ENCODE measurements around the gene DUOXA1.
"Not testable (repeated sequence)": the region's sequence is repeated elsewhere in the genome, so short reads cannot be mapped to it uniquely, and the experiment has no call there.

DUOXA1 gene

DNA sequence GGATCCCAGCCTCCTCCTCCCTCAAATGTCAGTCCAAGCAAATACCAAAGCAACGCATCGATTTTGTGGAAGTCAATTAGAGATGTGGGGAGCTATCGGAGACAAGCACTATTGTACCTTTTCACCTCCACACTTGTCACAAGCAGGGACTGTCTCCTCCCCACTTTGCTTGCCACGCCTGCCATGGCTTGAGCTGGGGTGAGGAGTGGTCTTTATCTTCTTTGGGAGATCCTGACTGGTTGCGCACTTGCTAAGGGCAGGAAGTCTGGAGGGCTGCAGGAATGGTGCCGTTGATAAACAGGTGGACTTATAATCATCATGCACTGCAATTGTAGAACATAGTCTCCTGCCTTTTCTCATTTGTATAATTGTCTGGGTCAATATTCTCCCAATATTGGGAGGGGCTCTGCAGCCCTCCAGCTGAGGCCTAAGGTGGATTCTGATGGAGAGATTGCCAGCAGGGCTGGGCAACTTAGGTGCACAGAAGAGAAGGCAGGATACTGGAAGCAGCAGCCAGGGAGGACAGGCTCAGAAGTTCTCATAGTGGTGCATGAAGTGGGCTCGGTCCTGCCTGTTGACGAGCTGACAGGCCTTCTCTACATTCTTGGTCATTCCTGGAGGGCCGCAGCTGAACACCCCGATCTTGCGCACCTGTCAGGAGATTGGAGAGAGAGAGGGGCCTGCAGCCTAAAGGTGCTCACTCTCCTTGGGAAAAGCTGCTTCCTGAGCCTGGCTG is 35.9 kb downstream of the DUOXA1 start:
- in situ Hi-C loops (cut with HindIII; ENCODE audit: low sequenced_read_pairs), result no loop called here

DNA sequence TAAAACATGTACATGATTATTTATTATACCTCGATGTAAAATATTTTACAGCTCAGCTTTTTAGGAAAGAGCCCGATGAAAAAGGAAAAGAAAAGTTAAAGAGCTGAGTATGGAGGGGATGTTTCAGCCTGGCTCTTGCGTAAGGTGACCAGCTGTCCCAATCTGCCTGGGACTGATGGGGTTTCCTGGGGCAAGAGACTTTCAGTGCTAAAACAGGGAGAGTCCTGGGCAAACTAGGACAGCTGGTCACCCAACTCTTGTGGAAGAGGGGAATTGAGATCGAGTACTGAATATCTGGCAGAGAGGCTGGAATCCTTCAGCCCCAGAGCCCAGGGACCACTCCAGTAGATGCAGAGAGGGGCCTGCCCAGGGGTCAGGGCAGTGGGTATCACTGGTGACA is 36.7 kb downstream of the DUOXA1 start:
- in situ Hi-C loops (cut with HindIII; ENCODE audit: low sequenced_read_pairs), result no loop called here

DNA sequence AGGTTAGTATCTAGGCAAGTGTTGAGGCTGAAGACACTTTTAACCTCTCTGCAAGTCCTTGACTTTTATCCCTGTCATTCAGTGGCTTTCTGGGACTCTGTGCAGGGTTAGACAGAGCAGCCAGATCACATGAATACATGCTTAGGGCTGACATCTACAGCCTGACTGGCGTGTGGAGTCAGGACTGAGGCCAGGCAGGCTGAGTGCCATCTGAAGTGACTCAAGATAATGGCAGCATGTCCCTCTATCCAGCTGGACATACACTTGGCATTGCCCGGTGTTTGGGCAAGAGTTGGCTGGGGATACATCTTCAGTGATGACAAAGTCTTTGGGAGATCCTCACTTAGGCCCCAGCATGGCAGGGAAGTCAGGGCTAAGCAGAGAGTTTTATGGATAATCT is 38.1 kb downstream of the DUOXA1 start:
- in situ Hi-C loops (cut with HindIII; ENCODE audit: low sequenced_read_pairs), result no loop called here

DNA sequence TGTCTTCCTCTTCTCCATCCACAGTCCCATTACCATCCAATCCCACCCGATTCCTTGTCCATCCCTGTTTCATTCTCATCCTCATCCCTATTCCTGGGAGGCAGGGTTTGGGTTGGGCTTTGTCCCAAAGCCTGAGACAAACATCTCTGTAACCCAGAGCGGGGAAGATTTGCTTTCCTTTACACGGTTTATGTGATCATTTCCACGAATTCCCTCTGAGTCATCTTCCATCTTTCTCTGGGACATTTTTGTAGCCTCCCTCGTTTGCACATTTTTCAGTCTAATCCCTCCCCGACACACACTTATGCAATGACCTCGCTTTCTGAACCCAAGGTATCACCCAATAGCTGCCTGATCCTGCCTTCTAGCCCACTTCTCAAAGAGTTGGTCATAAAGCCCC is 38.5 kb downstream of the DUOXA1 start:
- in situ Hi-C loops (cut with HindIII; ENCODE audit: low sequenced_read_pairs), result no loop called here

DNA sequence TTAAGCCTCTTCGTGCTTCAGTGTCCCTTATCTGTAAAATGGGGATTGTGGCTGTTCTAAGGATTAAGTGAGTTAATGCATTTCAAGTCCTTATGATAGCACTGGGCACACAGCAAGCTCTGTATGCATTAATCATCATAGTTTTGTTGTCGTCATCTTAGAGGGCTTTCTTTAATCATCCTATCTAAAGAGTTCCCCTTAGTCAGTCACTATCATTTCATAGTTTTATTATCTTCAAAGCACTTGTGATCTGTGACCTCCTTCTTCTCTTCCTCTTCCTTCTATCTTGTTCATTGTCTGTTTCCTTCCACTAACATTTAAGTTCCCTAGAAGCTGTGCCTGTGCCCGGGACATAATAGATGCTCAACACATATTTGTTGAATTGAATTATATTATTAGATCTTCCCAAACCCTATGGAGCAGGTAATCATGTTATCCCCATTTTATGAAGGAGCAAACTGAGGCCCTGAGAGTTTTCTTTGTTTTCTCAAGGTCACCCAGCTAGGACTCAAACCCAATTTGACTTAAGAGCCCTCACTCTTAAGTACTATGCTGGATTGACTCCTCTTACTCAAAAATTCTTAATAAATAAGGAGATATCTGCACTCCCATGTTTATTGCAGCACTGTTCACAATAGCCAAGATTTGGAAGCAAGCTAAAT is 39.8 kb downstream of the DUOXA1 start:
- in situ Hi-C loops (cut with HindIII; ENCODE audit: low sequenced_read_pairs), result no loop called here

DNA sequence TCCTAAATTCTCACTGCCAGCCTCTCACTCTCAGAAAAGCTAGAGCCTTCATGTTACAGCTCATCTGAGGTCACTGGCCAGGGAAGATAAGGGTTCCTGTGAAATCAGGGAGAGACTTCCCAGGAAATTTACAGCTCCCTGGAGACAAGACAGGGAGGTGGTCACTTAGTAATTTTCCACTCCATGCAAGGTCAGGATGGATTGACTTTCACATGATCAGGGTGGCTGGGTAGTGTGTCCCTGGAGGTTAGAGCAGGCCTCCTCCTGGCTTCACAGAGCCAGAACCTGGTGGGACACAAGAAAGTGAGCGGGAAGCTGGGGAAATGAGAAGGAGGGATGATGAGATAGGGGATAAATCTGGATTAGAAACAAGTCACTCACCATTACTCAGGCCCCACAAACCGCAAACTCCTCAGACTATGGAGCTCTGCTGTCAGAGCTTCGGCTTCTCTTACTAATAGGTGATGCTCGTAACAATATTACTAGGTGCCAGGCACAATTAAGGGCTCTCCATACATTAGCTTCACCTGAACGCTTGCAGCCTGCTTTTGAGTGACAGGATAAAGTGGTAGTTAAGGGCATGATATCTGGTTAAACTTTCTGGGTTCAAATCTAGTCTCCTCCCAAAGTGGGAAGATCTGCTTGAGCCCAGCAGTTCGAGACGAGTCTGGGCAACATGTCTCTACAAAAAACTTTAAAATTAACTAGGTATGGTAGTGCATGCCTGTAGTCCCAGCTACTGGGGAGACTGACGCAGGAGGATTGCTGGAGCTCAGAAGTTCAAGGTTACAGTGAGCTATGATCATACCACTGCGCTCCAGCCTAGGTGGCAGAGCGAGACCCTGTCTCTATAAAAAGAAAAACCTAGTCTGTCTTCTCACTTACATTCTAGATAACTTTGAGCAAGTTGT is 40.6 kb downstream of the DUOXA1 start:
- in situ Hi-C loops (cut with HindIII; ENCODE audit: low sequenced_read_pairs), result no loop called here

DNA sequence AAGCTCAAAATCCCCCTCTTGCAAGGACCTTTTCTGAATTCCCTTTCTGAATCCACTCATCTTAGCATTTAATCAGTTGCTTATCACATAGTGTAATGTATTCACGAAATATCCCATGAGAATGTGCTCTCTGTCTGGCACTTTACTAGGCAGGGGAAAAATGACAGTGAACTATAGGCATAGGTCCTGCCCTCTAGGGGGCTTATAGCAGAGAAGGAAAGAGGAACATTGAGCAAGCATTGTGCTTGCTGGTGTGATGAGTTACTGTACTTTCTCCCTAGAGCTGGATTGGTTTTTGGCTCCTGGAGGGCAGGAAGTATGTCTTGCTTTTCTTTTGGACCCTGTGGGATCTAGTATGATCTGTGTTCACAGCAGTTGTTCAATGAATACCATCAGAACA is 42.2 kb downstream of the DUOXA1 start:
- in situ Hi-C loops (cut with HindIII; ENCODE audit: low sequenced_read_pairs), result no loop called here

DNA sequence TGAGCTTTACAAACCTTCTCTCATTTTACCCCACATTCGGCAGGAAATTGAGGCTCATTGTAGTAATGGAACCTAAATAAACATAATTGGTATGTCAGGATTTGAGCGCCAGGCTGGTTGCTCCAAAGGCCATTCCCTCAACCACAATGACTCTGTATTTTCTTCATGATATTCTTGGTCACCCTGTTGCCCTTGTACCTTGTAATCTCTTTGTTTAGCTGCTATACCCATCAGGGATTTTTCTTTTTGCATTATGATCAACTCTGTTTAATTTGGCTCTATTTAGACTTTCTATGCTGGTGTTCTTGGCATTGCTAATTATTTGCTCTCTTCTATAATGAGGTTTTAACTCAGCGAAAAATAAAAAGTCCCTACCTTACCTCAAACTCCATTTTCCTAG is 45.5 kb downstream of the DUOXA1 start:
- in situ Hi-C loops (cut with HindIII; ENCODE audit: low sequenced_read_pairs), result no loop called here

DNA sequence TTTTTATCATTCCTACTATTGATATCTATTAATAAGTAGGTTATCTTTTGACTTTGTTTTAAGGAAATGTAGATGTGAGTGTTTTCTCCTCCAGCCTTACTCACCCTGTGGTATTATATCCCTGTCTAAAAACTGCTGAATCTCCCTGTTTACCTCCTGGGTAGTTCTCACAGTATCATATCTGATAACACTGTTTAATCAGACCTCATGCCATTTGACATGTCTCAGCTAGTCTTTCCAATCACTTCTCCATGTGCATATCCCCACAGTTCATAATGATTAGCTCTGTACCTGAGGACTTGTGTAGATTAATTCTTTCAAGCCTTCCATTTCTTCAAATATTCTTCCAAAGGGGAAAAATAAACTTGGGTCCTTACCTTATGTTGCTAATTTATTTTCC is 46.5 kb downstream of the DUOXA1 start:
- in situ Hi-C loops (cut with HindIII; ENCODE audit: low sequenced_read_pairs), result no loop called here

DNA sequence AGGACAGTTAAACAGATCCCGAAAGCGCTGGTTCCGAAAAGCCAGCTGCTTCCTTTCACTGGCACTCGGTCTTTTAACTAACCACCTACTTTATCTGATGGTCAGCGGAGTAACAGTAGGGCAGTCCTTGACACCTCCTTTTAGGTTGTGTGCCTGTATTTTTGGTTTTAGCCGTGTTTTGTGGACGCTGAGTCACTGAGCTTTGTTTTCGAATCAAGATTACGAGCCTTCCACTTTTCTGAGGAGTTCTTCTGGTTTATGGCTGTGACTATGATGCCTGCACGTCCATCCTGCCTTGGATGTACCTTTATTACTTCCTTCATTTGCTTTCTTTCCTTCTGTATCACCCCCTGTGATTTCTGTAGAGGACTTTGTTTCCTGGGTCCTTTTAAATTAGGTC is 47.3 kb downstream of the DUOXA1 start:
- in situ Hi-C loops (cut with HindIII; ENCODE audit: low sequenced_read_pairs), result not testable (repeated sequence)

DNA sequence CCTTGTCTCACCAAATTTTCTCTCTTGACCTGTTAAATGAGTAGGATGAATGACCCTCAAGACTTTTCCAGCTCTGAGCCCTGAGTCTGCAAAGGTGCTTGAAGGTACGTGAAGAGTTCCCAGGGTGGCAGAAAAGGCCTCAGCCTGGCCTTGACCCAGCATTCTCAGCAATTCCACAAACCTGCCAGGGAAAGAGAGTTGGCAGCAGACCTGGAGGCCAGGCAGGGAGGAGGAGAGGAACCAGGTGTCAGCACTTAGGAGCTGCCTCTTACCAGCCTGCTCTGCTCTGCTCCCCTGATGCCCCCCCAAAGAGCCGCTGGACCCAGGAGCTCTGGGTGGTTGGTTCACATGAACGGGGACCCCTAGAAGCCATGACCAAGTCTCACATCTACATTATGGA is 49.1 kb downstream of the DUOXA1 start:
- in situ Hi-C loops (cut with HindIII; ENCODE audit: low sequenced_read_pairs), result not testable (repeated sequence)

DNA sequence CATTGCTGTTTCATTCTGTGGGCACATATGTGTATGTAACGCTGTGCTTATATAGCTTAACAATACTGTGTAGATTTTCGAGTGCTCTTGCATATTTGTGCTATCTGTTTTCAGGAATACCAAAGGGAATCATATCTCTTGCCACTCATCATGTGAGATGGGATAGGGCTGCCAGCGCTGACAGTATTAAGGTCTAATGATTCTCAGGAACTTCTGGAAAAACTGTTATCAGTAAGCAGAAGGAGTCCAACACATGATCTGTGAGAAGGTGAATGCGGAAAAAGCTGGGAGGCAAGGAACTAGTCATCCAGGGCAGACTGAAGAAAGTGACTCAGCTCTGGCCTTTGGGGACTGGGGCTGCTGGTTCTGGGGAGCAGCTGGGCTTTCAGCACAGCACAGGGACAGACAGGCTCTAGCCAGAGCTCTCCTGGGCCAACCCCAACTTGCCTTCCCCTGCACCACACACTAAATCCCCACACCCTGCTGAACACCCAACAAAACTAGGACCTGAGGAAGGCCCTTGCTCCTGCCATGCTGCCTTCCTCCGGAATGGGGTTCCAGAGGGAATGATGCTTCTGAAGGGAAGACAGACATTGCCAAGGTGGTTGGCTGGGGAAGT is 49.9 kb downstream of the DUOXA1 start:
- in situ Hi-C loops (cut with HindIII; ENCODE audit: low sequenced_read_pairs), result not testable (repeated sequence)

DNA sequence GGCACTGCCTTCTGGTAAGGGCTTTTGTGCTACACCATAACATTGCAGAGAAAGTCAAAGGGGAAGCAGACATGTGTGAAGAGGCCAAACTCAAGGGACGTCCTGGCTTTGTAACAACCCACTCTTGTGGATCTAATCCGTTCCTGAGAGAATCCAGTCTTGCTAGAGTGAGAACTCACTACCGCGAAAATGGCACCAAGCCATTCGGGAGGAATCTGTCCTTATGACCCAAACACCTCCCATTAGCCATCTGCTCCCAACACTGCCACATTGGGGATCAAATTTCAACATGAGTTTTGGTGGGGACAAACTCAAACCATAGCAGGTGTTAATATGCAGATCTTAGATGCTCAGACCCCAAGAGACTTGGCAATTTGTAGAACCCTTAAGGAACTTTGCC is 50.5 kb downstream of the DUOXA1 start:
- in situ Hi-C loops (cut with HindIII; ENCODE audit: low sequenced_read_pairs), result not testable (repeated sequence)

DNA sequence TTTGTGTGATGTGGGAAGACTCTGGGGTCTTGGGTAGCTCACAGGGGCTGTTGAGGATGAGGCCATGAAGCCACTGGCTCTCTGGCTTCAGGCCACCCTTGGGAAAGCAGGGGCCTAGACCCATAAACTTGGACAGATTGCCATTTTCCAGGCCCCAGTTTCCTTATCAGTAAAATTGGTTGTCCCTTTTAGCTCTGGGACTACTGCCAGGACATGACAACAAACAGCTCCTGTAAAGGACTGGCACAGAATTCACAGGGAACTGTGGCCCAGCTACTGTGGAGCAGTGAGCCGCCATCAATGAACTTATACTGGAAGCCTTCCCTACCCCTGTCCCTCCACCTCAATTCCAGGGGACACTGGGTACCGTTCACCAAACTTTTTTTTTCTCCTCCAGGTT is 52.3 kb downstream of the DUOXA1 start:
- in situ Hi-C loops (cut with HindIII; ENCODE audit: low sequenced_read_pairs), result not testable (repeated sequence)

DNA sequence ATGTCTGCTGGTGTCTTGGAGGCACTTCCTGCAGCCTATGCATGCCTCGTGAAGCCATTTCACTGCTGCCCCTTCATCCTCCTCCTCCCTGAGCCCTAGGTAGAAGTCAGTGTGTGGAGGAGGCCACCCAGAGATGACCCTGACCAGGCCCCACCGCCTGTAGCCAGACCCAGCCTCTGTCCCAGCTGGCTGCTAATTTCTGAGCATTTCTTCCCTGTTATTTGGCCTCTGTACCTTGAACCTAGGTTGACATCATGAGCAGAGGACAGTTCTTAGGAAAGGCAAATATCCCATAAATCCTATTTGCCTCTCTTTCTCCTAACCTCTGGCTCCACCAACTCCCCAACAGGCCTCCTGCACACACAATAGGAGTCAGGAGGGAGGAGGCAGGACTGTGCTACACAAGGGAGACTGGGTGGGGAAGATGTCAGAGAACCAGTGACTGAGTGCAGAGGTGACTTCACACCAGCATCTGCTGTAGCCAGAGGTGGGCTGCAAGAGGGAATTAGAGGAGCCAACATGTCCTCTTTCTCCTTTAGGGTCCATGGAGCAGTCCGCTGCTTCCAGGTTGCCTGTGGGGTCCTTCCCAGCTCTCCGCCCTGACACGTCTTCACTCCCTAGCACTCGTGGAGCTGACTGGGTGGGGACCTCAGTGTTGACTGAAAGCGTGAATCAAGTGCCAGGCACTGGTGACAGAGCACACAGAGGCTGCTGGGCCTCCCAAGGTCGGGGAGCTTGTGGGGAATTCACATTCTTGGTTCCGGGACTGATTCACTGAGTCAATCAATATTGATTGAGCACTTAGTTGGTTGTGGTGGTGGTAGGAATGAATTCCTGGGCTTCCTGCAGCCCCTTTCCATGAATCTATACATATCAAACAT is 54.0 kb downstream of the DUOXA1 start:
- in situ Hi-C loops (cut with HindIII; ENCODE audit: low sequenced_read_pairs), result not testable (repeated sequence)

DNA sequence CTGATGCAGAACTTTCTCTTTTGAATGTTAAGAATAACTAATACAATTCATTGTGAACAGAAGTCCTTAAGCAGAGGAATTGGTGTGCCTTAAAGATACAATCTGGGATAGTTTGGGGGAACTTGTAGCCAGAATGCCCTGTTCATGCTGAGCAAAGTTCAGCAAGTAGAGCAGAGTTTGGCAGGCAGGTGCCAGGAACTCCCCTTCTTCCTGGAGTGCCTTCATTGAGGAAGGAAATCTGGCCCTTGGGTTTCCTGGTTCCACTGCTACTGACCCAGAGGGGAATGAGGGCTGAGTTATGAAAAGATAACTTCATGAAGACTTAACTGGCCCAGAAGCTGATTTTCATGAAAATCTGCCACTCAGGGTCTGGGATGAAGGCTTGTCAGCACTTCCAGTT is 56.1 kb downstream of the DUOXA1 start:
- in situ Hi-C loops (cut with HindIII; ENCODE audit: low sequenced_read_pairs), result not testable (repeated sequence)

DNA sequence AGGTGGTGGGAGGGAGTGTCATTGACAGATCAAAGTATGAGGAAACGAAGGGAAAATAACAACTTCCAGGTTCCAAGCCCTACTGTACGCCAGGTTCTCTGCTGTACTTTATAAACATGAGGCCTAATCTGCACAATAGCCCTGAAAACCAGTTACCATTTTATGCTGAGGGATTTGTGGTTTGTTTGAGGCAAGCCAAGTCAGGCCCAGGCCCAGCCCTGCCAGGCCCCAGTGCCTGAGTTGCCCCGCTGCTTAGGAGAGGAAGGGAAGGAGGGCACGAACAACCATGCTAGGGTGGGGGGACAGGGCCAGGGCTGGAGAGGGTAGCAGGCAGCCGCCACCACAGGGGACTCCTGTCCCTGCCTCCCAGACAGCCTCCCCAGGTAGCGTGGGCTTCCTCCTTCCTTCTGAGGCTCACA is 59.7 kb downstream of the DUOXA1 start:
- in situ Hi-C loops (cut with HindIII; ENCODE audit: low sequenced_read_pairs), result not testable (repeated sequence)

Data from endothelial cell of hepatic sinusoid (primary cell).